Measurements from ENCODE around the gene ADGRB3.
"Not testable (repeated sequence)": the region's sequence is repeated elsewhere in the genome, so short reads cannot be mapped to it uniquely, and the experiment has no call there.

The ADGRB3 gene

DNA sequence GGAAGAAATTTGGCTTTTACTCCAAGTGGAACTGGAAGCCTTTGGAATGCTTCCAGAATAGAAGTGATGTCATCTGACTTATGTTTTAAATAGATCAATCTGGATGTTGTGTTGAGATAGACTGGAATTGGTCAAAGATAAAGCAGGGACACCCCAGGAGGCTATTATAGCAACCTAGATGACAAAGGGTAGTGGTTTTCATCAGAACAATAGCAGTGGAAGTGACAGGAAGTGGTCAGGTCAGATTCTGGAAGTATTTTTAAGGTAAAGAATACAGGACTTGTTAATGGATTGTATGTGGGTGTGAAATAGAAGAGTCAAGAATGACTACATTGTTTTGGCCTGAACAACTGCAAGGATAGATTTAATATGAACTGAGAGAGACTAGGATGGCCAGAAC, 191.4 kb downstream of the ADGRB3 start:
- no peak for DNase-seq (ENCODE audit: low read depth)

DNA sequence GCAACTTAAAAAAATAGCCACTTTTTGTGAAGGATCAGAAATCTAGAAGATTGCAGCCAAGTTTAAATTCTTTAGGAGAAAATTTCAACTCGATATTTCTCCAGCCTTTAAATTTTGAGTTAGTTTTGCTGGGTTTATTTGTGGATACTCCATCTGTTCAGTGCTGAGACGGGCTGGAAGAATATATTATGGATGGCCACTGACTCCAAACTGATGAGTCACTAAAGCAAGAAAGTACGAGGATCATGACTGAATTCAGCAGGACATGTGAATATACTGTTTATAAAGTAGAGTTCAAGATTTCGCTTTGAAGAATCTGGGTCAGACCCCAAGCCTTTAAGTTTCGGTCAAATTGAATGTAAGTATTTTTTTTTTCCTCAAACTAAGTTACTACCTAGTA, 199.5 kb downstream of the ADGRB3 start:
- no peak for DNase-seq (ENCODE audit: low read depth)

DNA sequence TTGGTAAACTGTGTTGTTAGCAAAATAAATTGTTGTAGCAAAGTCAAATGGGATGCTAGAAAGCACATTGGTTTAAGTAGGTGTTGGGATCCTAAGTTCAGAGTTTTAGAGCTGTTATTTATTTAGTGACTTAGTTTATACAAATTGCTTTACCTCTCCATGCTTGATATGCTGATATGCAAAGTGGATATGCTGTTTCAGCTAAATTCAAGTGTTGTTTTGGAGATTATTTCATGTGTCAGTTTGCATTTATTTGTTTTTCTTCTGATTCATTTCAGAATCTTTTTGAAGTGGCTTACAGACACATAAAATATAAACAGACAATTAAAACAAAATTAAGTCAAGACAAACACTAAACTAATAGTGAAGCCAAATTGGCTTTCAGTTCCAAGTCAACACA, 203.5 kb downstream of the ADGRB3 start:
- DNase-seq (ENCODE audit: low read depth): no peak

GRCh38 chr6:68852791-68853190, 217.7 kb downstream of the ADGRB3 start:
- no peak for DNase-seq (ENCODE audit: low read depth)

- DNase-seq (ENCODE audit: low read depth): no peak
Observed at GRCh38 chr6:68859233-68859632, 224.2 kb downstream of the ADGRB3 start.

GRCh38 chr6:68868646-68869045, 233.6 kb downstream of the ADGRB3 start:
- no peak for DNase-seq (ENCODE audit: low read depth)

GRCh38 chr6:68873236-68873635, 238.2 kb downstream of the ADGRB3 start:
- no peak for DNase-seq (ENCODE audit: low read depth)

DNA sequence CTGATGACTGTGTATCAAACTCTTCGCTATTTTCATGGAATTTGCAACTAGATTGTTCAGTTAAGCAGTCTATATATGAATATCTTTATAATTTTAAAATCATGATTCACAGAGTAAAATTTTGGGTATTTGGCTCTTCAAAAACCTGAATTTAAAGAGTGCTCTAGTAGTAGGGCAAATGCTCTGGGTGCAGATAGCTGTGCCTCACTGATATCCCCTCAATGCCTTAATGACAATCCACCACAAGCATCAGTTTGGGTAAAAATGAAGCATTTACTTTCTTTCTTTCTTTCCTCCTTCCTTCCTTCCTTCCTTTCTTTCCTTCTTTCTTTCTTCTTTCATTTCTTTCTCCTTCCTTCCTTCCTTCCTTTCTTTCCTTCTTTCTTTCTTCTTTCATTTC, 239.7 kb downstream of the ADGRB3 start:
- DNase-seq (ENCODE audit: low read depth): no peak

- no peak for DNase-seq (ENCODE audit: low read depth)
Observed at GRCh38 chr6:68875403-68875802, 240.3 kb downstream of the ADGRB3 start.

DNA sequence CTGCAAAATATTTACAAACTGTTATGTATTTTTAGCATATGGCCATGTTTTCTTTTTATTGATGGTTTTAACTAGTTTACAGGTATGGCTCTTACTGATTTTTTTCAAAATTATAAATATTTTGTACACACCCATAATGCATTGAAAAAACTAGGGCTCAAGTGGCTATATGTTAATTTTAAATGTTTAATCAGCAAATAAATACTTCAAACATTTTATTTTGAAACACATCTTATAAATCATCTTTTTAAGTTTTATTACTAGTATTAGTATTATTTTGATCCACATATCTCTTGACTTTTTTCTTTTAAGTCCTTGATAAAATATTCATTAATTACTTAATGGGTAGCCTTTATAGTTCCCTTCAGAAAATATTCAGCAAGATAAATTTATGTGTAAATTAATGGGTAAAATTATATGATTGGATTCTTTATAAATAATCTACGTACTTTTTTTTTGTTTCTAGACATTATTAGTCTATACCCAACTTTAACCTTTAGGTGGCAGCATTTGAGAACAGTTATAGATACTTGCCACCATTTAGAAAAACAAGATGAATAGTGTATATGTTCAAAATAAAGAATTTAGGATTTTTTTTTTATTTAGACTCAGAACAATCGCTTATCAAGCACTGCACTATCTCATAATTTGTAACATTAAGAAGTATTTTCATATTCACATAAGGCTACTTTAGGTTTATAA, 241.9 kb downstream of the ADGRB3 start:
- no peak for DNase-seq (ENCODE audit: low read depth)

GRCh38 chr6:68880050-68880813, 245.2 kb downstream of the ADGRB3 start:
- no peak for DNase-seq (ENCODE audit: low read depth)

- not testable (repeated sequence) for DNase-seq (ENCODE audit: low read depth)
Observed at GRCh38 chr6:68883325-68883724, 248.2 kb downstream of the ADGRB3 start.

DNA sequence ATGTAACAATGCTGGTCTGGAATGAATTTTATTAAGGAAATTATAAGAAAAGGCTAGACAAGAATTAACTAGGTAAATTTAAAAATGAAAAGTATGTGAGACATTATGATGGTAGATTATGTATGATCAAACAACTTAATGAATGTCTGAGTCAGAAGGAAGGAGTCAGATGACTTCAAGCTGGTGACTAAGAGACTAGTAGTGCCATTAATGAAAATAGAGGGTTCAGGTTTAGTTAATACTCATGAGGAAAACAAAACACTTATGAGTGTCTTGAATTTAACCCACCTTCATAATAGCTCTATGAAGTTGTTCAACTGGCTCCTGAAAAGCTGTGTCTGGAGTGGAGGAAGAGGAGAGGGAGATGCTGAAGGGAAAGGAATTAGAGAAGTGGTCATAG, 256.3 kb downstream of the ADGRB3 start:
- DNase-seq (ENCODE audit: low read depth): no peak

DNA sequence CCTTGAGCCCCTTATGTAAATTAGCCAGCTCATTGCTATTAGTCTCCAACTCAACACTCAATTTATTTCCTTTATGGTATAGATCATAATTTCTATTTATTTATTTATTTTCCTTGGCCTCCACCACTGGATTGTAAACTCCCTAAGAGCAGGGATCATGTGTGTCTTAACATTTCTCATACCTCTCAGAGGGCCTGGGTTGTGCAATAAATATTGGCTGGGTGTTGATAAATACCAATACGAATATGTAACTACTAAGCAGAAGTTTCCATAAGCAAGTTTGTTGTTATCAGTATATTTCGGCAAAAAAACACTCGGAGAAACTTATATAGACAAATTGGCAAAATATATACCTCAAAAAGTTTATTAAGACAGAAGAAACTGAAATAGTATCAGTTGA, 257.4 kb downstream of the ADGRB3 start:
- DNase-seq (ENCODE audit: low read depth): no peak

GRCh38 chr6:68895929-68896328, 260.8 kb downstream of the ADGRB3 start:
- DNase-seq (ENCODE audit: low read depth): no peak

- no peak for DNase-seq (ENCODE audit: low read depth)
Observed at GRCh38 chr6:68901044-68901443, 266.0 kb downstream of the ADGRB3 start.

GRCh38 chr6:68911334-68911733, 276.3 kb downstream of the ADGRB3 start:
- DNase-seq (ENCODE audit: low read depth): no peak

GRCh38 chr6:68911811-68912210, 276.7 kb downstream of the ADGRB3 start:
- no peak for DNase-seq (ENCODE audit: low read depth)

DNA sequence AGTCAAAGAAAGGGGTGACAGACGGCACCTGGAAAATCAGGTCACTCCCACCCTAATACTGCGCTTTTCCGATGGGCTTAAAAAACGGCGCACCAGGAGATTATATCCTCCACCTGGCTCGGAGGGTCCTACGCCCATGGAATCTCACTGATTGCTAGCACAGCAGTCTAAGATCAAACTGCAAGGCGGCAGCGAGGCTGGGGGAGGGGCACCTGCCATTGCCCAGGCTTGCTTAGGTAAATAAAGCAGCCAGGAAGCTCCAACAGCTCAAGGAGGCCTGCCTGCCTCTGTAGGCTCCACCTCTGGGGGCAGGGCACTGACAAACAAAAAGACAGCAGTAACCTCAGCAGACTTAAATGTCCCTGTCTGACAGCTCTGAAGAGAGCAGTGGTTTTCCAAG, 277.7 kb downstream of the ADGRB3 start:
- not testable (repeated sequence) for DNase-seq (ENCODE audit: low read depth)

- DNase-seq (ENCODE audit: low read depth): no peak
Observed at GRCh38 chr6:68915586-68915985, 280.5 kb downstream of the ADGRB3 start.

DNA sequence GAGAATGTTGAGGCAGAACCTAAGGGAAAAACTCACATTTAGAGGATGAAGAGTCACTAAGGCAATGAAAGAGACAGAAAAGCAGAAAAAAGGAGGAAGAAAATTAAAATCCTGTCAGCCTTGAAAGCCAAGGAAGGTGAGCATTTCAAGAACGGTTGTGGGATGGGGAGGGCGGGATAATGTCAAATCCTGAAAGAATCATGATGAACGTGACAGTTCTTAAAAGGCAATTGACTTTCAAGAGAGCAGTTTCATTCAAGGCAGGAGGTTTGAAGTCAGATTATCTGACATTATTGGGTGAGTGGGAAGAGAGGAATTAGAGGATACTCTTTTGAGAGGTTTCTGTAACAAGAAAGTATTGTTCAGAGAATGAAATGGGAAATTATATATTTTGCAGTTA, 284.5 kb downstream of the ADGRB3 start:
- DNase-seq (ENCODE audit: low read depth): no peak

DNA sequence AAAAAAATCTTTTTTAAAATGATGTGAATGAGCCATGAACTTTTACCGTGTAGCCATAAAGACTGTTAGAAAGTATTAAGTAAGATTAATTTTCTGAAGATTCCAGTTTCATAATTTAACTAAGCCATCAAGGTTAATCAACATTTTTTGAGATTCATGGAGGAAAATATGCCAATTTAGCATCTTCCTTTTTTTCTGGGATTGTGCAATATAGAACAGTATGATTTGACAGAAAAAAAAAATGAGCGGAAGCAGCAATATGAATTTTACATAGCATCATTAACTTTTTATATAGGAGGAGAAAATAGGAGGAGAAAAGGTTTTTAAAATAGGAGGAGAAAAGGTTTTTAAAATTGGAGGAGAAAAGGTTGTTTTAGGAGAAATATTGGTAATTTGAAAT, 306.3 kb downstream of the ADGRB3 start:
- DNase-seq (ENCODE audit: low read depth): no peak

DNA sequence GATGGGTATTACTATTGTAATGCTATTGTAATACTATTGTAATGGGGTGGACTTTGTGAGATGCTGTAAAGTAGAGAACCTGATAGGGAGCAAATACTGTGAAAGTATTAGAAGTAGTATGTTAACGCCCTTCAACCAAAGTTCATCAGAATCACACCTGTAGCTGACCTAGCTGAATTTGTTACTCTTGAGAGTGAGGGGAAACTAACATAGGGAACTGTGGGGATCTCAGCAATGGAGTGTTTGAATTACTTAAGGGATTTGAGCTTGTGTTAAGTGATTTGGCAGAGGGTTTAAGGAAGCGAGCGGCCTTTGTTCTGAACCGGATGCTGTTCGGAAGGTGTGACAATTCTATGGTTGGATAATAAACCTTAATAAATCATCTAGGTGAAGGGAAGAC, 312.6 kb downstream of the ADGRB3 start:
- no peak for DNase-seq (ENCODE audit: low read depth)

- DNase-seq (ENCODE audit: low read depth): no peak
Observed at GRCh38 chr6:68951270-68951669, 316.2 kb downstream of the ADGRB3 start.

All from activated T-cell treated with anti-CD3 and anti-CD28 coated beads for 48 hours (primary cell).